SK-MEL-5 (cell line): ENCODE data around the gene ZSWIM7. TPM values are rescaled to one million over a fixed set of nuclear protein-coding genes. Genes with fewer than 3 reads are reported as not detected.
"Not testable (repeated sequence)": the region's sequence is repeated elsewhere in the genome, so short reads cannot be mapped to it uniquely, and the experiment has no call there.

Experiments
- DNase-seq: peaks from one replicate; pipeline ENCODE4 v3.0.0-alpha.2; 2016; ENCODE audit warnings: low read depth, low spot score
- in situ Hi-C: cut with HindIII; loops from 2 replicates; pipeline ENCODE4 v1.10.0; 2016; ENCODE audit warnings: low sequenced_read_pairs, high pct_unique_total_duplicates, low pct_unique_long_range_greater_than_20kb
- total RNA-seq: library from RNA; depleted of rRNA; stranded (reverse); fragments of >200 nt; shearing (Covaris generic); gene quantifications from 2 replicates; pipeline ENCODE4 v1.2.3, GENCODE V29; 2014; rRNA removed

The ZSWIM7 gene
- total RNA-seq, 1 experiment from 2014 or later: 40.7 TPM

GRCh38 chr17:15945527-15946191 lies 53.8 kb downstream of the ZSWIM7 start:
- DNase-seq: no peak
- in situ Hi-C loops: no loop called here

GRCh38 chr17:15944759-15945526 lies 54.6 kb downstream of the ZSWIM7 start, which contains the start of gene ADORA2B:
Gene ADORA2B, plus strand, starts transcription at chr17:15945130. Its CDS starts 119 bp downstream, at chr17:15945249.
- in situ Hi-C loops: no loop called here
- peak; percentile 69 for DNase-seq

DNA sequence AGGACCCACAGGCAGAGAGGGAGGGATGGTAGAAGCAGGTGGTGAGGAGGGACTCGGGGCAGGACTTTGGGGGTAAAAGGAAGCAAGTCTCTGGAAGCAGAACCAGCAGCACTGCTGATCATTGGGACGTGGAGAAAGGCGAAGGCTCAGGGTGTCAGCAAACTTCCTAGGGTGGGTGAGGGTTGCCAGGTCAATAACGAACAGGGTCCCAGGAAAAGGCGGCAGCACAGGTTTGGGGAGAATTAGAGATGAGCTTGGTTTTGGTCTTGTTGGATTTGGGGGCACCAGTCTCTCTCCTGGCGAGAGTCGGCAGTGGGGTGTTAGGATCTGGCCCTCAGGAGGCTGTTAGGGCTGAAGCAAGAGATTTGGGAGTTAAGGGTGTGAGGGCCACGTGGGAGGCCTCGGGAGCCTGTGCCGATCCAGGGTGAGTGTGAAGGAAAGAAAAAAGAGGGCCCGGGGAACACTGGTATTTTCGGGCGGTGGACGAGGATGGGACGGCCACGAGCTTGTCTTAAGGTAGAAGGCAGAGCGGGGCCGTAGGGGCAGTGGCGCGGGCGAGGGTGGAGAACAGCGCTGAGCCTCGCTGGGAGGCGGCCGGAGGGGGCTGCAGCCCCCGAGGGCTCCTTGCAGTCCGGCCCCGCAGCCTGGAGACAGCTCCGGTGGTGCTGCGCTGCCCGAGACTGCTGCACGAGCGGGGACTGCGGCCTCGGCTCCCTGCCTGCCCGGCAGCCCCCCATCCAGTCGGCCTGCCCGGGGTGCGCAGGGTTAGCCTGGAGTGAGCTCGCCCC lies 55.3 kb downstream of the ZSWIM7 start:
- DNase-seq: no peak

GRCh38 chr17:15942207-15942833 lies 57.2 kb downstream of the ZSWIM7 start:
- in situ Hi-C loops: no loop called here
- no peak for DNase-seq

More for the DNA sequence above, 55.3 kb downstream of the ZSWIM7 start:
- in situ Hi-C loops: no loop called here

- no peak for DNase-seq
- in situ Hi-C loops: no loop called here
Observed at GRCh38 chr17:15941781-15942180, 57.7 kb downstream of the ZSWIM7 start.

- in situ Hi-C loops, DNase-seq: not testable (repeated sequence)
Observed at GRCh38 chr17:15936481-15936880, 63.0 kb downstream of the ZSWIM7 start.

DNA sequence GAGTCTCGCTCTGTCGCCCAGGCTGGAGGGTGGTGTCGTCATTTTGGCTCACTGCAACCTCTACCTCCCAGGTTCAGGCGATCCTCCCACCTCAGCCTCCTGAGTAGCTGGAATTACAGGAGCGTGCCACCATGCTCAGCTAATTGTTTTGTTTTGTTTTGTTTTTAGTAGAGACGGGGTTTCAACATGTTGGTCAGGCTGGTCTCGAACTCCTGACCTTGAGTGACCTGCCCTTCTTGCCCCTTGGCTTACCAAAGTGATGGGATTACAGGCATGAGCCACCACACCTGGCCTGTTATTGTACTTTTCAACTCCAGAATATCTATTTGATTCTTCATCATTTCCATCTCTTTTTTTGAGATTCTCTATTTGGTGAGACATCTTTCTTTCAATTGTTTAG lies 63.6 kb downstream of the ZSWIM7 start:
- in situ Hi-C loops: no loop called here
- DNase-seq: no peak

DNA sequence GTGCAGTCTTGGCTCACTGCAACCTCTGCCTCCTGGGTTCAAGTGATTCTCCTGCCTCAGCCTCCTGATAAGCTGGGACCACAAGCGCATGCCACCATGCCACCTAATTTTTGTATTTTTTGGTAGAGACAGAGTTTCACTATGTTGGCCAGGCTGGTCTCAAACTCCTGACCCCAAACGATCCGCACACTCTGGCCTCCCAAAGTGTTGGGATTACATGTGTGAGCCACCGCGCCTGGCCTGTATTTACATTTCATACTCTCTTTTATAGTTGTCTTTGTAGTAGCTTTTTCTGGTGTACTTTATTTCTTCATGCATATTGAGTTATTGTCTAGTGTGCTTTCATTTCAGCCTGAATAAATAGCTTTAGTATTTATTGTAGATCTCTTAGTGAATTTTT lies 64.6 kb downstream of the ZSWIM7 start:
- in situ Hi-C loops: no loop called here
- no peak for DNase-seq

GRCh38 chr17:15931394-15931793 lies 68.1 kb downstream of the ZSWIM7 start:
- DNase-seq: no peak
- in situ Hi-C loops: no loop called here

DNA sequence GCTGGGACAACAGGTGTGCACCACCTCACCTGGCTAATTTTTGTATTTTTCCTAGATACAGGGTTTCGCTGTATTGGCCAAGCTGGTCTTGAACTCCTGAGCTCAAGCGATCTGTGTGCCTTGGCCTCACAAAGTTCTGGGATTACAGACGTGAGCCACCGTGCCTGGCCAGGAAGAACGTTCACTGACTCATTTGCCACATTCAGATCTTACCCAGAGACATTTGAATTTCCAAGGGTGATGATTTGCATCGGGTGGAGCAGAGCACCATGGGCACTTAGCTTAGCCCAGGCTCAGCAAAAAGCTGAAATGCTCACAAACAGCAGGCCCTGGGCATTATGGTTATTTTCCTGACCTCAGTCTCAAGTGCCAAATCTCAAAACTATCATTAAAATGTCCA lies 69.1 kb downstream of the ZSWIM7 start:
- no peak for DNase-seq
- in situ Hi-C loops: no loop called here

DNA sequence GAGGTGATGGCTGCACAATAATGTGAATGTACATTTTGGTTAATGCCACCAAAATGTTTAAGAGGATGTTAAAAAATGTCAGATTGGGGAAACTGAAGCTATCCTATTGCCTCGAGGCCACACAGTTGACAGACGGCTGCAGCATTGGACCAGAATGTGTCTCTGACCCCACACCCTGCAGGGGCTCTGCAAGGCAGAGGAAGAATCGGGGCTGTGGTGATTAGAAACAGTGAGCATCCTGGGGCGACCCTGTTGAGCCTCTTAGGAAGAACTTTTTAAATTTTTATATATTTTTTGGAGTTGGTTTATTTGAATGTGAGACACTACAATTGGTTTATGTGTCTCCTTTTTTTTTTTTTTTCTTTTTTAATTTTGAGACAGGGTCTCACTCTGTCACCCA lies 69.6 kb downstream of the ZSWIM7 start:
- in situ Hi-C loops: no loop called here
- no peak for DNase-seq

- no peak for DNase-seq
- in situ Hi-C loops: no loop called here
Observed at GRCh38 chr17:15928286-15928785, 71.2 kb downstream of the ZSWIM7 start.

Other genes with a start within 250 kb of the ZSWIM7 start
- gene ADORA2B, start 54.6 kb downstream of the ZSWIM7 start, total RNA-seq: 24.6 and 26.7 TPM in 2 replicates
- 24.4 and 43.7 TPM in 2 replicates for gene TTC19, start 120 bp upstream of the ZSWIM7 start, total RNA-seq
- gene NCOR1, start 215.8 kb upstream of the ZSWIM7 start, total RNA-seq: 52.5 and 65.9 TPM in 2 replicates
- 9.4 and 9.9 TPM in 2 replicates for gene PIGL, start 217.5 kb upstream of the ZSWIM7 start, total RNA-seq